ENCODE measurements around the gene IBA57. TPM values are rescaled to one million over a fixed set of nuclear protein-coding genes. Genes with fewer than 3 reads are reported as not detected.

Gene IBA57
- total RNA-seq = 2.3 and 4.0 TPM in 2 replicates

GRCh38 chr1:228165372-228166169, at the start of gene IBA57:
TSS of gene IBA57 (plus strand) at chr1:228165804. CDS start at chr1:228165817, 13 bp downstream.

GRCh38 chr1:228139931-228140723, 25.5 kb upstream of the IBA57 start, which contains the start of gene GUK1:
TSS of gene GUK1 (plus strand) at chr1:228140279. CDS start at chr1:228140303, 24 bp downstream.

DNA sequence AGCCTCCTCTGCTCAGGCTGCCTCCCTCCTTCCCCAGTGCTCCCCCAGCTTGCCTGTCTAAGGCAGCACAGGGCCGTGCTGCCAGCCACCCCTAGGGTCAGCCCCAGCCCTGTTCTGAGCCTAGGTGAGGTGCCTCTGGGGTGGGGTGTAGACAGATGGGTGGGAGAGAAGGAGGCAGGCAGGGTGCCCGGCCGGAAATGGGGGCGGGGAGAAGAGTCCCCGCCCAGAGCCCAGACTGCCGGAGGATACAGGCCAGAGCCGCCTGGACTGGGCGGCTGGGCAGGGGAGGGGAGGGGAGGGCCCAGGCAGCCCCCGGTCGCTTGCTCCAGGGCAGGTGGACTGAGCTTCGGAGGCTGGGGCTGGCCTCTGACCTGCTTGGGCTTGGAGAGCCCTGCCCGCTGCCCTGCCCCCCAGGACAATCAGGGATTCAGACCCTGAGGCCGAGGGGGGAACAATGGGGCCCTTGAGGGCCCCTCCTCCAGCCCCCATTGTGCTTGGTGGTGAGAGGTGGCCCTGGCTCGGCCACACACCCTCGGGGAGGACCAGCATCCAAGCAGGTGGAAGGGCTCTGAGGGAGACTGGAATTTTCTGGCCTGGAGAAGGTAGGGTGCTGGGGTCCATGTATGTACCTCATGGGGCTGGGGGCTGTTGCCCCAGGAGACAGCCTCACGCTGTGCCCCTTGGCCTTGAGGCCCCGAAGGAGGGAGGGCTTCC, 16.0 kb upstream of the IBA57 start, which contains the start of gene GJC2:
Gene GJC2 (plus strand): TSS at position 525 of the 714 bp plus-strand sequence. CDS start 7,829 bp downstream, outside the sequence.

GRCh38 chr1:228207851-228208821, 42.5 kb downstream of the IBA57 start, which contains the start of gene OBSCN:
TSS of gene OBSCN (plus strand) at chr1:228208044. CDS start at chr1:228211784, 3,740 bp downstream.

Other genes starting within 250 kb of the IBA57 start
- 0.28 and 0.38 TPM in 2 replicates for gene WNT9A, start 217.9 kb upstream of the IBA57 start, total RNA-seq
- gene WNT3A, start 158.8 kb upstream of the IBA57 start, total RNA-seq = not detected in 2 replicates
- 225 and 647 TPM in 2 replicates for gene ARF1, start 83.1 kb upstream of the IBA57 start, total RNA-seq
- gene C1orf35, start 62.5 kb upstream of the IBA57 start, total RNA-seq = 7.0 and 13.4 TPM in 2 replicates
- gene MRPL55, start 56.5 kb upstream of the IBA57 start, total RNA-seq = 69.1 and 72.9 TPM in 2 replicates
- gene GUK1, start 25.5 kb upstream of the IBA57 start, total RNA-seq = 488 and 596 TPM in 2 replicates
- 2.7 and 3.1 TPM in 2 replicates for gene GJC2, start 15.9 kb upstream of the IBA57 start, total RNA-seq
- 2.9 and 10.1 TPM in 2 replicates for gene OBSCN, start 42.2 kb downstream of the IBA57 start, total RNA-seq
- 11.0 and 22.6 TPM in 2 replicates for gene TRIM11, start 241.0 kb downstream of the IBA57 start, total RNA-seq

Data from regular cardiac myocyte (primary cell).